C4-2B (cell line): ENCODE measurements around the gene ZNF674.

Experiments
- ZFX ChIP-seq: fragments of 450-650 bp; IDR thresholded peaks from 2 replicates; pipeline ENCODE4 v1.6.1; 2017
- TF ChIP-seq, protein P1 (sequence below): fragments of 450-650 bp; conservative IDR thresholded peaks from 2 replicates; pipeline ENCODE4 v1.5.1; 2017; ENCODE audit warnings: mild to moderate bottlenecking

DNA sequence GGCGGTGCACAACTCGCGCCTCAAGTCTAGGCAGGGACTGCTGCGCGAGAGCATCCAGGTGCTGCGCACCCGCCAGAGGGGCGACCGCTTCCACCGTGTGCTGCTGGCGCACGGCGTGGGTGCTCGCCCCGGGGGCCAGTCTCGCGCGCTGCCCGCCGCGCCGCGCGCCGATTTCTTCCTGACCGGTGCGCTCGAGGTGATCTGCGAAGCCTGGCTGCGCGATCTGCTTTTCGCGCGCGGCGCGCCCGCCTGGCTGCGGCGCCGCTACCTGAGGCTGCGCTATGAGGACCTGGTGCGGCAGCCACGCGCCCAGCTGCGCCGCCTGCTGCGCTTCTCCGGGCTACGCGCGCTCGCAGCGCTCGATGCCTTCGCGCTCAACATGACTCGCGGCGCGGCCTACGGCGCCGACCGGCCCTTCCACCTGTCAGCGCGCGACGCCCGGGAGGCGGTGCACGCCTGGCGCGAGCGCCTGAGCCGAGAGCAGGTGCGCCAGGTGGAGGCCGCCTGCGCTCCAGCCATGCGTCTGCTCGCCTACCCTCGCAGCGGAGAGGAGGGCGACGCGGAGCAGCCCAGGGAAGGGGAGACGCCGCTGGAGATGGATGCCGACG, 29.7 kb upstream of the ZNF674 start:
- TF ChIP-seq, protein P1, sequence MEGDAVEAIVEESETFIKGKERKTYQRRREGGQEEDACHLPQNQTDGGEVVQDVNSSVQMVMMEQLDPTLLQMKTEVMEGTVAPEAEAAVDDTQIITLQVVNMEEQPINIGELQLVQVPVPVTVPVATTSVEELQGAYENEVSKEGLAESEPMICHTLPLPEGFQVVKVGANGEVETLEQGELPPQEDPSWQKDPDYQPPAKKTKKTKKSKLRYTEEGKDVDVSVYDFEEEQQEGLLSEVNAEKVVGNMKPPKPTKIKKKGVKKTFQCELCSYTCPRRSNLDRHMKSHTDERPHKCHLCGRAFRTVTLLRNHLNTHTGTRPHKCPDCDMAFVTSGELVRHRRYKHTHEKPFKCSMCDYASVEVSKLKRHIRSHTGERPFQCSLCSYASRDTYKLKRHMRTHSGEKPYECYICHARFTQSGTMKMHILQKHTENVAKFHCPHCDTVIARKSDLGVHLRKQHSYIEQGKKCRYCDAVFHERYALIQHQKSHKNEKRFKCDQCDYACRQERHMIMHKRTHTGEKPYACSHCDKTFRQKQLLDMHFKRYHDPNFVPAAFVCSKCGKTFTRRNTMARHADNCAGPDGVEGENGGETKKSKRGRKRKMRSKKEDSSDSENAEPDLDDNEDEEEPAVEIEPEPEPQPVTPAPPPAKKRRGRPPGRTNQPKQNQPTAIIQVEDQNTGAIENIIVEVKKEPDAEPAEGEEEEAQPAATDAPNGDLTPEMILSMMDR, result no peak
- no peak for TF ChIP-seq ZFX
